CD14-positive monocyte (primary cell): ENCODE measurements around the gene DDO. TPM values are rescaled to one million over a fixed set of nuclear protein-coding genes. Genes with fewer than 3 reads are reported as not detected.
"Not testable (repeated sequence)": the region's sequence is repeated elsewhere in the genome, so short reads cannot be mapped to it uniquely, and the experiment has no call there.

Source experiments
- DNase-seq, 3 donors: peaks; one replicate each; pipeline ENCODE4 v3.0.0-alpha.2; 2011 to 2022
- H2AFZ ChIP-seq: 2 replicates; pipeline ENCODE4 v1.6.0; 2012; ENCODE audit warnings: mild to moderate bottlenecking, low read depth, low read length, inconsistent platforms; ENCODE audit not compliant: insufficient read depth, poor library complexity, severe bottlenecking
- H3K27ac ChIP-seq, 2 donors: 1 replicate in 1 of 2; 2 replicates in 1 of 2; pipeline ENCODE4 v1.5.1; 2012 to 2013; ENCODE audit warnings: low read length in 2 of 2, control low read depth in 1 of 2, inconsistent platforms in 1 of 2, low read depth in 1 of 2, mild to moderate bottlenecking in 1 of 2
- H3K27me3 ChIP-seq, 2 donors: one replicate each; pipeline versions ENCODE4 v1.6.0 to v1.6.1; 2011 to 2013; ENCODE audit warnings: low read length in 2 of 2; ENCODE audit not compliant: control insufficient read depth in 2 of 2, insufficient read depth in 2 of 2
- H3K36me3 ChIP-seq, 2 donors: replicated peaks in 1 of 2; 1 replicate in 1 of 2; 2 replicates in 1 of 2; pipeline versions ENCODE4 v1.5.1 to v1.6.1; 2012 to 2013; ENCODE audit warnings: low read length in 2 of 2, control low read depth in 1 of 2, inconsistent platforms in 1 of 2, mild to moderate bottlenecking in 1 of 2; ENCODE audit not compliant: insufficient read depth in 2 of 2, control insufficient read depth in 1 of 2
- H3K4me1 ChIP-seq, 2 donors: 1 replicate in 1 of 2; 2 replicates in 1 of 2; pipeline versions ENCODE4 v1.5.1 to v1.6.1; 2012 to 2013; ENCODE audit warnings: low read length in 2 of 2, control low read depth in 1 of 2, inconsistent platforms in 1 of 2, mild to moderate bottlenecking in 1 of 2, moderate library complexity in 1 of 2; ENCODE audit not compliant: insufficient read depth in 2 of 2, control insufficient read depth in 1 of 2
- H3K4me2 ChIP-seq: replicated peaks from 2 replicates; pipeline ENCODE3; 2012; ENCODE audit warnings: low read length, moderate library complexity, mild to moderate bottlenecking; ENCODE audit not compliant: poor library complexity, severe bottlenecking; ENCODE audit errors: extremely low read depth
- H3K4me3 ChIP-seq, 3 experiments: fragments of 200-600 bp in 1 of 3; sonication (generic) in 1 of 3; replicated peaks in 1 of 3; 1 replicate in 2 of 3; 2 replicates in 1 of 3; pipeline ENCODE4 v1.5.1; 2011 to 2013; ENCODE audit warnings: low read length in 3 of 3, mild to moderate bottlenecking in 3 of 3, control low read depth in 2 of 3, low read depth in 2 of 3, inconsistent platforms in 1 of 3, moderate library complexity in 1 of 3
- H3K79me2 ChIP-seq: 2 replicates; pipeline ENCODE4 v1.6.0; 2012; ENCODE audit warnings: mild to moderate bottlenecking, control low read depth, inconsistent platforms, low read length, moderate library complexity; ENCODE audit not compliant: insufficient read depth
- H3K9ac ChIP-seq: 2 replicates; pipeline ENCODE4 v1.6.0; 2017; ENCODE audit warnings: low read length, mild to moderate bottlenecking; ENCODE audit not compliant: insufficient read depth, poor library complexity, severe bottlenecking
- H3K9me3 ChIP-seq, 2 donors: replicated peaks in 1 of 2; 1 replicate in 1 of 2; 2 replicates in 1 of 2; pipeline versions ENCODE4 v1.5.1 to v1.6.1; 2012 to 2013; ENCODE audit warnings: low read length in 2 of 2, control low read depth in 1 of 2; ENCODE audit not compliant: control insufficient read depth in 1 of 2, insufficient read depth in 1 of 2
- H4K20me1 ChIP-seq: 2 replicates; pipeline ENCODE4 v1.6.0; 2012; ENCODE audit warnings: mild to moderate bottlenecking, low read length, control low read depth, moderate library complexity; ENCODE audit not compliant: insufficient read depth
- H3K27ac Mint-ChIP-seq, 7 donors: one replicate each; pipeline ENCODE4 v1.8.0; 2020; ENCODE audit warnings: mild to moderate bottlenecking in 7 of 7, mixed read lengths in 7 of 7, moderate library complexity in 6 of 7, inconsistent platforms in 2 of 7
- H3K27me3 Mint-ChIP-seq, 3 donors: one replicate each; pipeline ENCODE4 v1.8.0; 2021 to 2022; ENCODE audit warnings: low read depth in 3 of 3, mild to moderate bottlenecking in 3 of 3, mixed read lengths in 3 of 3, moderate library complexity in 3 of 3, inconsistent platforms in 1 of 3
- H3K36me3 Mint-ChIP-seq, 2 donors: one replicate each; pipeline ENCODE4 v1.8.0; 2020; ENCODE audit warnings: mixed read lengths in 2 of 2, inconsistent platforms in 1 of 2, mild to moderate bottlenecking in 1 of 2
- H3K4me1 Mint-ChIP-seq: one replicate; pipeline ENCODE4 v1.8.0; 2020; ENCODE audit warnings: mild to moderate bottlenecking, mixed read lengths
- H3K4me3 Mint-ChIP-seq, 2 donors: one replicate each; pipeline ENCODE4 v1.8.0; 2020; ENCODE audit warnings: mild to moderate bottlenecking in 2 of 2, mixed read lengths in 2 of 2, moderate library complexity in 1 of 2
- H3K9me3 Mint-ChIP-seq, 7 donors: one replicate each; pipeline ENCODE4 v1.8.0; 2020 to 2022; ENCODE audit warnings: mixed read lengths in 7 of 7, mild to moderate bottlenecking in 6 of 7, moderate library complexity in 6 of 7, inconsistent platforms in 2 of 7
- CTCF ChIP-seq: fragments of 200-600 bp; IDR thresholded peaks from one replicate; pipeline ENCODE4 v1.8.0; 2022; ENCODE audit warnings: antibody characterized with exemption, mild to moderate bottlenecking
- WGBS: methylation state at CpG from one replicate; pipeline ENCODE4 v1.1.5; 2013; ENCODE audit warnings: missing lambda C conversion rate; ENCODE audit not compliant: insufficient coverage; 5-methylcytosine and 5-hydroxymethylcytosine counted together
- intact Hi-C, 2 donors: fragments of 100-400 bp; cut with micrococcal nuclease; formaldehyde crosslinking; loops; one replicate each; pipeline versions ENCODE4 v1.15.0 to v1.15.1; 2023
- polyA plus RNA-seq, 3 donors: library from polyadenylated mRNA; depleted of rRNA in 1 of 3; unstranded in 2 of 3; stranded (reverse) in 1 of 3; fragments of 300-500 nt in 2 of 3; fragments of >200 nt in 1 of 3; fragmentation: Illumina TruSeq in 2 of 3; gene quantifications; 1 replicate in 2 of 3; 2 replicates in 1 of 3; pipeline ENCODE4 v1.2.3, GENCODE V29; 2012 to 2021

Gene DDO
- polyA plus RNA-seq, 3 donors, result 0.24 to 2.2 (median 0.95) TPM

GRCh38 chr6:110351546-110351945, 63.8 kb downstream of the DDO start:
- no CpG with 5 or more reads among the region's 3 CpGs for WGBS
- H3K27ac ChIP-seq, result no peak overlapping the region
- no peaks in the 10 kb centered on the region for H3K79me2 ChIP-seq
- H3K9me3 Mint-ChIP-seq, result no peaks in the 10 kb centered on the region
- H3K4me3 Mint-ChIP-seq, result no peak overlapping the region
- no peaks in the 10 kb centered on the region for H3K36me3 ChIP-seq
- peaks cover 6 to 11% (median 7%) of the 10 kb centered on the region in 3 donors for H3K27me3 Mint-ChIP-seq
- H3K27ac Mint-ChIP-seq, result no peak overlapping the region
- H3K9ac ChIP-seq, result no peak overlapping the region
- peaks cover 0 to under 1% of the 10 kb centered on the region in 2 donors for H3K36me3 Mint-ChIP-seq
- no peak overlapping the region for H2AFZ ChIP-seq
- no peak for DNase-seq
- intact Hi-C loops, result no loop called here
- H3K4me2 ChIP-seq, result no peak overlapping the region
- no peak overlapping the region for H3K4me3 ChIP-seq
- no peaks in the 10 kb centered on the region for H4K20me1 ChIP-seq
- H3K27me3 ChIP-seq, result peaks cover 7 to 9% of the 10 kb centered on the region in 2 donors
- H3K4me1 ChIP-seq, result no peaks in the 10 kb centered on the region
- H3K4me1 Mint-ChIP-seq, result peaks cover under 1% of the 10 kb centered on the region
- H3K9me3 ChIP-seq, result no peaks in the 10 kb centered on the region
- TF ChIP-seq CTCF, result no peak

GRCh38 chr6:110350593-110350992, 64.8 kb downstream of the DDO start:
- H3K4me3 ChIP-seq, H2AFZ ChIP-seq, H3K9me3 ChIP-seq, H3K4me1 ChIP-seq, H4K20me1 ChIP-seq, H3K36me3 Mint-ChIP-seq, H3K27me3 Mint-ChIP-seq, H3K27me3 ChIP-seq, H3K4me3 Mint-ChIP-seq, H3K27ac Mint-ChIP-seq, H3K4me1 Mint-ChIP-seq, H3K27ac ChIP-seq, intact Hi-C loops, DNase-seq, H3K9me3 Mint-ChIP-seq, H3K79me2 ChIP-seq, H3K4me2 ChIP-seq, H3K36me3 ChIP-seq, H3K9ac ChIP-seq: not testable (repeated sequence)
- WGBS, result 100% methylated on average over 1 of the region's 7 CpGs
